ENCODE results near the gene IL36RN.

DNA sequence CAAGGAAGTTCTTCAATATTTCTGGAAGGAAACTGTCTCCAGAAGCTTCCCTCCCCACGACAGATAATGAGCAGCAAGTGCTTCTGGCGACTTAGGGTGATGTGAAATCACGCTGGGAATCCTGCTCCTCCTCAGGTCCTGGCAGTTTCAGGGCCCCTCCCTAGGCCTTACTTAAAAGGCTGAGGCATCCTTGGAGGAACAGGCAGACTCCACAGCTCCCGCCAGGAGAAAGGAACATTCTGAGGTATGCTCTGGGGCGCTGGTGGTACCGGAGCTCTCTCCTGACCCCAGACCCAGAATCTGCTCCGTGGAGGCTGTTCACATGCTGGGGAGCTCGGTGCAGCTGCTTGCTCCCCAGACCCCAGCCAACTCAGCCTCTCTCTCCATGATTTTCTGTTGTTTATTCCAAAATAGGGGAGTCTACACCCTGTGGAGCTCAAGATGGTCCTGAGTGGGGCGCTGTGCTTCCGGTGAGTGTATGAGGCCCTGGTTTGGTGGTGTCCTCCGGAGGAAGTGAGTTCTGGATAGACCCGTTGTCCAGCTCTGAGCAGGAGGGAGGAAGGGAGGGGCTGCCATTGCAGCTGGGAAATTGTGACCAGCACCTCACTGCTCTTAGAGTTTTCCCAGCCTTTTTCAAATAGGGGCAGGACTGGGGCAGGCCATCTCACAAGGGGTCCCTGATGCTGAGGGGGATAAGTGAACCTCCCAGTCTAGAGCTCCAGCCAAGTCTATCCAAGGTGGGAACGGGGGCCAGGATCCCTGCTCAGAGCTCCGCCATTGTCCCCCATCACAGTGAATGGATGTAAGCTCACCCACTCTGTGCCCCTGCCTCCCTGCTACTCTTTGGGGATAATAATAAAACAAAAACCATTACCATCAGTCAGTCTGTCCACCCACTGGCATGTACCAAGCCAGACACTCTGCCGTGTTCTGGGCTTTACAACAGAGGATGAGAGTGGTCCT is at the start of gene IL36RN:
- TF ChIP-seq, protein P1, sequence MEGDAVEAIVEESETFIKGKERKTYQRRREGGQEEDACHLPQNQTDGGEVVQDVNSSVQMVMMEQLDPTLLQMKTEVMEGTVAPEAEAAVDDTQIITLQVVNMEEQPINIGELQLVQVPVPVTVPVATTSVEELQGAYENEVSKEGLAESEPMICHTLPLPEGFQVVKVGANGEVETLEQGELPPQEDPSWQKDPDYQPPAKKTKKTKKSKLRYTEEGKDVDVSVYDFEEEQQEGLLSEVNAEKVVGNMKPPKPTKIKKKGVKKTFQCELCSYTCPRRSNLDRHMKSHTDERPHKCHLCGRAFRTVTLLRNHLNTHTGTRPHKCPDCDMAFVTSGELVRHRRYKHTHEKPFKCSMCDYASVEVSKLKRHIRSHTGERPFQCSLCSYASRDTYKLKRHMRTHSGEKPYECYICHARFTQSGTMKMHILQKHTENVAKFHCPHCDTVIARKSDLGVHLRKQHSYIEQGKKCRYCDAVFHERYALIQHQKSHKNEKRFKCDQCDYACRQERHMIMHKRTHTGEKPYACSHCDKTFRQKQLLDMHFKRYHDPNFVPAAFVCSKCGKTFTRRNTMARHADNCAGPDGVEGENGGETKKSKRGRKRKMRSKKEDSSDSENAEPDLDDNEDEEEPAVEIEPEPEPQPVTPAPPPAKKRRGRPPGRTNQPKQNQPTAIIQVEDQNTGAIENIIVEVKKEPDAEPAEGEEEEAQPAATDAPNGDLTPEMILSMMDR (IDR thresholded peaks at IDR 0.05; ENCODE audit: insufficient read depth, low read length), result no peak
- TF ChIP-seq SPI1 (IDR thresholded peaks at IDR 0.05; ENCODE audit: borderline replicate concordance, low read depth), result no peak
- TF ChIP-seq POLR2AphosphoS5 (IDR thresholded peaks at IDR 0.05; ENCODE audit: low read depth), result no peak
- TF ChIP-seq, protein P2, sequence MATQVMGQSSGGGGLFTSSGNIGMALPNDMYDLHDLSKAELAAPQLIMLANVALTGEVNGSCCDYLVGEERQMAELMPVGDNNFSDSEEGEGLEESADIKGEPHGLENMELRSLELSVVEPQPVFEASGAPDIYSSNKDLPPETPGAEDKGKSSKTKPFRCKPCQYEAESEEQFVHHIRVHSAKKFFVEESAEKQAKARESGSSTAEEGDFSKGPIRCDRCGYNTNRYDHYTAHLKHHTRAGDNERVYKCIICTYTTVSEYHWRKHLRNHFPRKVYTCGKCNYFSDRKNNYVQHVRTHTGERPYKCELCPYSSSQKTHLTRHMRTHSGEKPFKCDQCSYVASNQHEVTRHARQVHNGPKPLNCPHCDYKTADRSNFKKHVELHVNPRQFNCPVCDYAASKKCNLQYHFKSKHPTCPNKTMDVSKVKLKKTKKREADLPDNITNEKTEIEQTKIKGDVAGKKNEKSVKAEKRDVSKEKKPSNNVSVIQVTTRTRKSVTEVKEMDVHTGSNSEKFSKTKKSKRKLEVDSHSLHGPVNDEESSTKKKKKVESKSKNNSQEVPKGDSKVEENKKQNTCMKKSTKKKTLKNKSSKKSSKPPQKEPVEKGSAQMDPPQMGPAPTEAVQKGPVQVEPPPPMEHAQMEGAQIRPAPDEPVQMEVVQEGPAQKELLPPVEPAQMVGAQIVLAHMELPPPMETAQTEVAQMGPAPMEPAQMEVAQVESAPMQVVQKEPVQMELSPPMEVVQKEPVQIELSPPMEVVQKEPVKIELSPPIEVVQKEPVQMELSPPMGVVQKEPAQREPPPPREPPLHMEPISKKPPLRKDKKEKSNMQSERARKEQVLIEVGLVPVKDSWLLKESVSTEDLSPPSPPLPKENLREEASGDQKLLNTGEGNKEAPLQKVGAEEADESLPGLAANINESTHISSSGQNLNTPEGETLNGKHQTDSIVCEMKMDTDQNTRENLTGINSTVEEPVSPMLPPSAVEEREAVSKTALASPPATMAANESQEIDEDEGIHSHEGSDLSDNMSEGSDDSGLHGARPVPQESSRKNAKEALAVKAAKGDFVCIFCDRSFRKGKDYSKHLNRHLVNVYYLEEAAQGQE (IDR thresholded peaks at IDR 0.05; ENCODE audit: insufficient replicate concordance, low read depth), result no peak

Data from HL-60 (cell line).